Inflammatory macrophage (primary cell): ENCODE data around the gene SUMO4.
"Not testable (repeated sequence)": the region's sequence is repeated elsewhere in the genome, so short reads cannot be mapped to it uniquely, and the experiment has no call there.

Experiments used
- DNase-seq, 2 donors: peaks; one replicate each; pipeline ENCODE4 v3.0.0-alpha.2; 2020 to 2022

Gene SUMO4

GRCh38 chr6:149433881-149434280 lies 33.8 kb downstream of the SUMO4 start:
- peak; percentile 14 to 41 for DNase-seq

- DNase-seq: no peak
These were observed 36.0 kb downstream of the SUMO4 start for GRCh38 chr6:149435919-149436586.

GRCh38 chr6:149436647-149437046 lies 36.6 kb downstream of the SUMO4 start:
- DNase-seq: no peak

GRCh38 chr6:149437212-149437611 lies 37.1 kb downstream of the SUMO4 start:
- no peak for DNase-seq

GRCh38 chr6:149438855-149439254 lies 38.8 kb downstream of the SUMO4 start:
- DNase-seq: no peak

- DNase-seq: no peak
These were observed 39.6 kb downstream of the SUMO4 start for GRCh38 chr6:149439626-149440025.

GRCh38 chr6:149440735-149441671 lies 40.9 kb downstream of the SUMO4 start:
- DNase-seq: no peak

- DNase-seq: no peak
These were observed 41.7 kb downstream of the SUMO4 start for GRCh38 chr6:149441740-149442139.

- DNase-seq: no peak
These were observed 43.5 kb downstream of the SUMO4 start for GRCh38 chr6:149443411-149444181.

GRCh38 chr6:149444360-149445094 lies 44.5 kb downstream of the SUMO4 start:
- DNase-seq: not testable (repeated sequence)

GRCh38 chr6:149445095-149445466 lies 45.0 kb downstream of the SUMO4 start:
- no peak for DNase-seq

- DNase-seq: no peak
These were observed 45.5 kb downstream of the SUMO4 start for GRCh38 chr6:149445573-149445972.

- DNase-seq: no peak
These were observed 46.8 kb downstream of the SUMO4 start for GRCh38 chr6:149446791-149447376.

GRCh38 chr6:149448821-149449453 lies 48.9 kb downstream of the SUMO4 start:
- DNase-seq: no peak

- DNase-seq: no peak
These were observed 50.0 kb downstream of the SUMO4 start for GRCh38 chr6:149449831-149450678.
